GM10847 (cell line): ENCODE measurements around the gene RNF213.

ENCODE experiments used
- POLR2A ChIP-seq: IDR thresholded peaks from 2 replicates; pipeline ENCODE4 v1.6.1; 2011; ENCODE audit not compliant: insufficient read length; ENCODE audit errors: extremely low read depth

RNF213 gene

DNA sequence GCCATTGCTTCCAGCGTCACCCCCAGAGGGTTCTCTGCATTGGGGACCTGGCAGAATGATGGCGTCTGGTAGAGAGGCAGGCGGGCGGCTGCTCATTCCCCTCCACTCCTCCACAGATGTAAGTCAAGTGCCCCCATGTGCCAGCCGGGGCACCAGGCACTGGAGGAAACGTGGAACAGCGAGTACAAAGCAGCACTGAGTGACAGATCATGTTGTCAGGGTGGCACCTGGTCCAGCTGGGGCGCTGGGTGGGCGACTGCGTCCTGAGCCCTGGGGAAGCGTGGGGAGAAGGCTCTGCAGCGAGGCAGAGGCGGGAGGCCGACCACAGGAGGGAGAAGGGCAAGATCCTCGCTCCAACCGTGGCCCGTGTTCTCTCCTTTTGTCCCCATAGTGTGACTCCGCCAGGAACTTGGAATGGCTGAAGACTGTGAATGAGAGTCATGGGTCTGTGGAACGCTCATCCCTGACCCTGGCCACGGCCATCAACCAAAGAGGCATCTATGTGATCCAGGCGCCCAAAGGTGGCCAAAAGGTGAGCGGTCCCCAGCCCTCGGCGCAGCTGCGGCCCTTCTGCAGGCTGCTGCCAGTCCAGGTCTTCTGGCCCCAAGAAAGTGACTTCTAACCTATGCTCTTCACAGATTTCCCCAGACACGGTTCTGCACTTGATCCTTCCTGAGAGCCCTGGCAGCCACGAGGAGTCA is 76.7 kb downstream of the RNF213 start:
- TF ChIP-seq POLR2A: no peak

DNA sequence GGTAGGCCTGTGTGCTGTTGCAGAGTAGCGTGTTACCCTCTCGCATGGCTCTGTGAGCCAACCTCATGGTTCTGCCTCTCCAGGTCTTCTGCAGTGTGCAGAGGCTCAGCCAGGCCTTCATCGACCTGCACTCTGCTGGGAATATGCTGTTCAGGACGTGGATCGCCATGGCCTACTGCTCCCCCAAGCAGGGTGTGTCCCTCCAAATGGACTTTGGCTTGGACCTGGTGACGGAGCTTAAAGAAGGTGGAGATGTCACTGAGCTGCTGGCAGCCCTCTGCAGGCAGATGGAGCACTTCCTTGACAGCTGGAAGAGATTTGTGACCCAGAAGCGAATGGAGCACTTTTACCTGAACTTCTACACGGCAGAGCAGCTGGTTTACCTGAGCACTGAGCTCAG is 78.5 kb downstream of the RNF213 start:
- no peak for TF ChIP-seq POLR2A

DNA sequence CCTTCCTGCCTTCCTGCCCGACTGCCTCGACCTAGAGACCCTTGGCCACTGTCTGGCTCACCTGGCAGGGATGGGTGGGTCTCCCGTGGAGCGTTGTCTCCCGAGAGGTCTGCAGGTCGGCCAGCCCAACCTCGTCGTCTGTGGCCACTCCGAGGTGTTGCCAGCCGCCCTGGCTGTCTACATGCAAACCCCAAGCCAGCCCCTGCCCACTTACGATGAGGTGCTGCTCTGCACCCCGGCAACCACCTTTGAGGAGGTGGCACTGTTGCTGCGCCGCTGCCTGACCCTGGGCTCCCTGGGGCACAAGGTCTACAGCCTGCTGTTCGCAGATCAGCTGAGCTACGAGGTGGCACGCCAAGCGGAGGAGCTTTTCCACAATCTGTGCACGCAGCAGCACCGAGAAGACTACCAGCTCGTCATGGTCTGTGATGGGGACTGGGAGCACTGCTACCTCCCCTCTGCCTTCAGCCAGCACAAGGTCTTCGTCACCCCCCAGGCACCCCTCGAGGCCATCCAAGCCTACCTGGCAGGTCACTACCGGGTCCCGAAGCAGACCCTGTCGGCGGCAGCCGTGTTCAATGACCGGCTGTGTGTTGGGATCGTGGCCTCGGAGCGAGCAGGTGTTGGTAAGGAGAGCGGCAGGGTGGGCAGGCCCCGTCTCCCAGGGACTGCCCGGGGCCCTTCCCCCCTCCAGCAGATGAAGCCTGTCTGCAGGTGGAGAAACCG is 79.2 kb downstream of the RNF213 start:
- no peak for TF ChIP-seq POLR2A

DNA sequence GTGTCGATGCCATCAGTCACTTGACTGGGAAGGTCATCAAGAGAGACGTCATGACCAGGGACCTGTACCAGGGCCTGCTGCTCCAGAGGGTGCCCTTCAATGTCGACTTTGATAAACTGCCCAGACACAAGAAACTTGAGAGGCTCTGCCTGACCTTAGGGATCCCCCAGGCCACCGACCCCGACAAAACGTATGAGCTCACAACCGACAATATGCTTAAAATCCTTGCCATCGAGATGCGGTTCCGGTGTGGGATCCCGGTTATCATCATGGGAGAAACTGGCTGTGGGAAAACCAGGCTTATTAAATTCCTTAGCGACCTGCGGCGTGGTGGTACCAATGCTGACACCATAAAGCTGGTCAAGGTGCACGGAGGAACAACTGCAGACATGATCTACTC is 84.7 kb downstream of the RNF213 start:
- TF ChIP-seq POLR2A: no peak

DNA sequence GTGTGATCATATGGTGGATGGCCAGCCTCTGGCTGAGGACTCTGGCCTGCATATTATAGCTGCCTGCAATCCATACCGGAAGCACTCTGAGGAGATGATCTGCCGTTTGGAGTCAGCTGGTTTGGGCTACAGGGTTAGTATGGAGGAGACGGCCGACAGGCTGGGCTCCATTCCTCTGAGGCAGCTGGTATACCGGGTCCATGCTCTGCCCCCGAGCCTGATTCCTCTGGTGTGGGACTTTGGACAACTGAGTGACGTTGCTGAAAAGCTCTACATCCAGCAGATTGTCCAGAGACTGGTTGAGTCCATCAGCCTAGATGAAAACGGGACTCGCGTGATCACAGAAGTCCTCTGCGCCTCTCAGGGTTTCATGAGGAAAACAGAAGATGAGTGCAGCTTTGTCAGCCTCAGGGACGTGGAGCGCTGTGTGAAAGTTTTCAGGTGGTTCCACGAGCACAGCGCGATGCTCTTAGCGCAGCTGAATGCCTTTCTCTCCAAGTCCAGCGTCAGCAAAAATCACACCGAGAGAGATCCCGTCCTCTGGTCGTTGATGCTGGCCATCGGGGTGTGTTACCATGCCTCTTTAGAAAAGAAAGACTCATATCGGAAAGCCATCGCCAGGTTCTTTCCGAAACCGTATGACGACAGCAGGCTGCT is 85.3 kb downstream of the RNF213 start:
- TF ChIP-seq POLR2A: no peak

DNA sequence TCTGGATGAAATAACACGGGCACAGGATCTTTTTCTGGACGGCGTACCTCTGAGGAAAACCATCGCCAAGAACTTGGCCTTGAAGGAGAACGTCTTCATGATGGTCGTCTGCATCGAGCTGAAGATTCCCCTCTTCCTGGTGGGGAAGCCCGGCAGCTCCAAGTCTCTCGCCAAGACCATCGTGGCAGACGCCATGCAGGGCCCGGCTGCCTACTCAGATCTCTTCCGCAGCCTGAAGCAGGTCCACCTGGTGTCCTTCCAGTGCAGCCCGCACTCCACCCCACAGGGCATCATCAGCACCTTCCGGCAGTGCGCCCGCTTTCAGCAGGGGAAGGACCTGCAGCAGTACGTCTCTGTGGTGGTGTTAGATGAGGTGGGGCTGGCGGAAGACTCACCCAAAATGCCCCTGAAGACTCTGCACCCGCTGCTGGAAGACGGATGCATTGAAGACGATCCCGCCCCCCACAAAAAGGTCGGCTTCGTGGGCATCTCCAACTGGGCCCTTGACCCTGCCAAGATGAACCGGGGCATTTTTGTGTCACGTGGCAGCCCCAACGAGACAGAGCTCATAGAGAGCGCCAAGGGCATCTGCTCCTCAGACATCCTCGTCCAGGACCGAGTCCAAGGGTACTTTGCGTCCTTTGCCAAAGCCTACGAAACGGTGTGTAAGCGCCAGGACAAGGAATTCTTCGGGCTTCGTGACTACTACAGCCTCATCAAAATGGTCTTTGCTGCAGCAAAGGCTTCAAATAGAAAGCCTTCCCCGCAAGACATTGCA is 86.0 kb downstream of the RNF213 start:
- no peak for TF ChIP-seq POLR2A

DNA sequence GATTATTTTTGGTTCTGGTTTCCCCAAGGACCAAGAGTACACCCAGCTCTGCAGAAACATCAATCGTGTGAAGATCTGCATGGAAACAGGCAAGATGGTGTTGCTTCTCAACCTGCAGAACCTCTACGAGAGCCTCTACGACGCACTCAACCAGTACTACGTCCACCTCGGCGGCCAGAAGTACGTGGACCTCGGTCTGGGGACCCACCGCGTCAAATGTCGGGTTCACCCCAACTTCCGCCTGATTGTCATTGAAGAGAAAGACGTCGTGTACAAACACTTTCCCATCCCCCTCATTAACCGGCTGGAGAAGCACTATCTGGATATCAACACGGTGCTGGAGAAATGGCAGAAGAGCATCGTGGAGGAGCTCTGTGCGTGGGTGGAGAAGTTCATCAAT is 86.9 kb downstream of the RNF213 start:
- no peak for TF ChIP-seq POLR2A

DNA sequence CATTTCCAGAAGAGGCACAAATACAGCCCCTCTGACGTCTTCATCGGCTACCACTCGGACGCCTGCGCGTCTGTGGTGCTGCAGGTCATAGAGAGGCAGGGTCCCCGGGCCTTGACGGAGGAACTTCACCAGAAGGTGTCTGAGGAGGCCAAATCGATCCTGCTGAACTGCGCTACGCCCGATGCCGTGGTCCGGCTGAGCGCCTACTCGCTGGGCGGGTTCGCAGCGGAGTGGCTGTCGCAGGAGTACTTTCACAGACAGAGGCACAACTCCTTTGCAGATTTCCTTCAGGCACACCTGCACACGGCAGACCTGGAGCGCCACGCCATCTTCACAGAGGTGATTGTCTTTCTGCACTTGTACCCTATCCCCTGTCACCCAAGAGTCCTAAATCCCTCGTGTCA is 87.3 kb downstream of the RNF213 start:
- no peak for TF ChIP-seq POLR2A

DNA sequence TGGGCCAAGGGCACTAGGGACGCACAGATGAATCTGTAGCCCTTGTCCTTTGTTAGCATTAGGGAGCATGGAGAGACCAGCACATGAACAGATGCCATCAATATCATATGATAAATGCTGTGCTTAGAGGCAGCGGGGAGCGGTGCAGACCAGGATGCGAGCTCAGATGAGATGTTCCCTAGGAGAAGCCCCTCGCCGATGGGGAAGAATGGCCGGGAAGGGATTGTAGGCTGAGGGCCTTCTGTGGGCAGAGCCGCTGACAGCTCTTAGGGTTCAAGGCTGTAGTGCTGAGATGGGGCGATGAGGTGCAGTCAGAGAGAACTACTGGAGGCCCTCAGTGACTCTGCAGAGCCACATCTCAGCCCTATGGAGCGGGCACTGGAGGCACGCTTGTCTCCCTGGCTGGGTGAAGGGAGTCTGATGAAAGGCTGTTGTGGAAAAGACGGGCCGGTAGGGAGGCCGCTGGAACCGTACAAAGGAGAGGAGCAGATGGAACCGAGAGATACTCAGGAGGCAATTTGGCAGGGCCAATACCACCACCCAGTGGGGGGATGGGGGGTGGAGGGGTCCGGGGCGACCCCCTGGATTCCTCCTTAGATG is 88.0 kb downstream of the RNF213 start:
- TF ChIP-seq POLR2A: no peak

DNA sequence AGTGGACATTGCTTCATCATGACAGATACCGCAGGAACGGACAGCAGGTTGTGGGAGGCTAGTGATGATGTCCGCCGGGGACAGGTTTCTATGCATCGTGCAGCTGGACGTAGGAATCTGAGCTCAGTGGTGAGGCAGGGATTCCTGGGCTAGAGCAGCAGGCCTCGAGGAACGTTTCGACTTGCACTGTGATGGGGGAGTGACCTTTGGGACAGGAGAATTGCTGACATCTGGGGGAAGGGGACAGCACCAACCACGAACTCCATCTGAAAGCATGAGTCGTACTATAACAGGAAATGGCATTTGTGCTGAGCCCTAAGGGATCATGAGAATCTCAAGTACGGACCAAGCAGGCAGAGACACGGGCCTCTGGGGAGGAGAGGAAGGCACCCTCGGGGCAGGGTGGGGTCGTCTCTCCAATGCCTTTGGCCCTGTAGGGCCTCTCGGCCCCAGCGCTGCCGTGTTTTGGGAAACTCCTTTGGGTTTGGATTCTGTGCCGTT is 88.5 kb downstream of the RNF213 start:
- no peak for TF ChIP-seq POLR2A

DNA sequence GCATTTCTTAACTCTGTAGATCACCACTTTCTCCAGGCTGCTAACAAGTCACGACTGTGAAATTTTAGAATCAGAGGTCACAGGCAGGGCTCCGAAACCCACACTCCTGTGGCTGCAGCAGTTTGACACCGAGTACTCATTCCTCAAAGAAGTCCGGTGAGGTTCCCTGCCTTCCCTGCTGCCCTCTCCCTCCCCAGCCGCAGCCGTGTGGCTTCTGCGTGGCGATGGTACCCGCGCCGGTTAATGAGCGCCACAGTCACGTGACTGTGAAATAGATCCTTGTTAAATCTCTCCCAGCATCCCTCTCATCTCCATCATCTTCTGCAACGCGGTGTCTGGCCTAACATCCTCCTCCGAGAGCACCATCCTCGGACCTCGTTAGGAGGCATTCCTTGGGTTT is 89.1 kb downstream of the RNF213 start:
- no peak for TF ChIP-seq POLR2A

DNA sequence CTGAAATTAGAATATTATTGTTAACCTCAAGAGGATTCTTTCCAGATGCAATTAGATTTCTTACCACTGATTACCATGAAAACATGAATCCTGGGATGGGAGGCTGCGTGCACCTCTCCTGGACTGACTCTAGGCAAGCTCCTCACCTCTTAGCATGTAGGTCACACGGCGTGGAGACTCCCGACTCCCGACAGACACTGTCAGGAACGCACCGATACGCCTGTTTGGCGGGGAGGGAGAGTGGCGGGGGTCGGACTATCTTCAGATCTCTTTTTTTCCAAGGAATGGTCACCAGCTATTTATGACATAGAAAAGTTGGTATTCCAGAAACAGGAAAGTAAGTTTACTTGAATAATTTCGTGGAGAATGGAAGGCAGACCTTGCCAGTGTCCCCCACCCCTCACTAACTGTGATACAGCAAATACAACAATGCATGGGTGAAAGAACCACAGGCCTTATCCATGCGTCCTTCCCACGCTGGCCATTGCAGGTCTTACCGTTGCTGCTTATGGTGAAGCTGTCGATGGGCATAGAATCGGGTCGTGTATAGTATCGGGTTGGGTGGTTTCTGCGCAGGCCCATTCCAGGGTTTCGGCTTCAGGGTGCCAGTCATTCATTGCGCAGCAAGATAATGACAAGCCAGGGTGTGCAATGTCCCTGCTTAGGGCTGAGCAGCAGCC is 91.7 kb downstream of the RNF213 start:
- no peak for TF ChIP-seq POLR2A

DNA sequence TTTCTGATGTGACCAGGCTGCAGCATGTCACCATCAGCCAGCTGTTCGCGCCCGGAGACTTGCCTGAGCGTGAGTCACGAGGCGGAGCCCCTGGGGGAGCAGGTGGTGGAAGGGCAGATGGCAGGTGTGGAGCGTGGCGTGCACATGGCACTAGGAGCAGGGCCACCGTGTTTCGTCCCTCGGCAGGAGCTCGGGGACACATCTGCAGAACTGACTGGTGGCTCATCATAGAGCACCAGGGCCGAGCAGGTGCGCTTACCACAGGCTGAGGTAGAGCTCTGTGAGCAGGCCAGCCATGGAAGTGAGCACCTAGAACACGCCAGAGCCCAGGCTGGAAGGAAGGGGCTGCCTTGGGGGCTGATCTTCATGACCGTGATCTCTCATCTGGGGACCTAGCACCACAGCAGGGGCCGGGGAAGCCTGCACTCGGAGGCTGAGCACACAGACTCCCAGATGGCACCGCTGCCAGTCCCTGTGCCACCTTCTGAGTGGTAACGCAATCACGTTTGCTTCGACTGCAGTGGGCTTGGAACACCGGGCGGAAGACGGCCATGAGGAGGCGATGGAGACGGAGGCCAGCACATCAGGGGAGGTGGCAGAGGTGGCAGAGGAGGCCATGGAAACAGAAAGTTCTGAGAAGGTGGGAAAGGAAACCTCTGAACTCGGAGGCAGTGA is 92.5 kb downstream of the RNF213 start:
- no peak for TF ChIP-seq POLR2A

DNA sequence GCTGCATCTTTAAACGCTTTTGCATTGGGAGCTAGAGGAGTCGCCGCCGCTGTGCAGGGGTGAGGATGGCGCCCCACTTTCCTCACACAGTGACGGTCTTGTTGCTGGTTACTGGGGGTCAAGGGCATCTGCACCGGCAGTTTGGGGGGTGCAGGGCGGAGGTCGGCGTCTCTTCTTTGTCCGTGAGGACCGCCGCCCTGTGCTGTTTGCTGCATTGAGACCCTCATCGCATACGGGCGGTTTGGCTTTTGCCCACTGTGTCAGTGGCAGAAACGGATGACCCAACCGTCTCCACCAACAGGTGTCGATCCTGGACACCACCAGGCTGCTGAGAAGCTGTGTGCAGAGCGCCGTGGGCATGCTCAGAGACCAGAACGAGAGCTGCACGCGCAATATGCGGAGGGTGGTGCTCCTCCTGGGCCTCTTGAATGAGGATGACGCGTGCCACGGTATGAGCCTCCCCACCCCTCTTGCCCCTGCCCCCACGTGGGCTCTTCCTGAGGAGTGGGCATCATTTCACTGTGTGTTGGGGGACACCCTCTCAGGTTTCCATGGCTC is 93.1 kb downstream of the RNF213 start:
- no peak for TF ChIP-seq POLR2A
